Ovary (tissue), 9 donors: ENCODE results near the gene RASGEF1C. TPM values are rescaled to one million over a fixed set of nuclear protein-coding genes. Genes with fewer than 3 reads are reported as not detected.

ENCODE experiments used
- DNase-seq, 5 donors: peaks; one replicate each; pipeline ENCODE4 v3.0.0-alpha.2; 2019 to 2020
- H3K27ac ChIP-seq, 2 donors: fragments of 200-600 bp; one replicate each; pipeline versions ENCODE4 v1.5.1 to v1.8.0; 2019 to 2022
- H3K27me3 ChIP-seq: fragments of 200-600 bp; one replicate; pipeline ENCODE4 v1.8.0; 2022
- H3K36me3 ChIP-seq: fragments of 200-600 bp; sonication (generic); one replicate; pipeline ENCODE4 v1.5.1; 2019
- H3K4me1 ChIP-seq: one replicate; pipeline ENCODE4 v1.8.1; 2013; ENCODE audit warnings: mild to moderate bottlenecking, moderate library complexity; ENCODE audit not compliant: insufficient read depth
- H3K4me3 ChIP-seq: fragments of 200-600 bp; sonication (generic); one replicate; pipeline ENCODE4 v1.5.1; 2017
- H3K9me3 ChIP-seq, 2 donors: fragments of 200-600 bp in 1 of 2; sonication (generic) in 1 of 2; one replicate each; pipeline versions ENCODE4 v1.5.1 to v1.8.1; 2013 to 2019; ENCODE audit warnings: mild to moderate bottlenecking in 1 of 2, moderate library complexity in 1 of 2
- EP300 ChIP-seq: sonication (generic); formaldehyde crosslinking; IDR thresholded peaks from one replicate; pipeline ENCODE4 v1.6.1; 2017; ENCODE audit warnings: antibody characterized with exemption
- POLR2A ChIP-seq: fragments of 450-650 bp; IDR thresholded peaks from one replicate; pipeline ENCODE4 v1.6.1; 2017; ENCODE audit warnings: antibody characterized with exemption, mild to moderate bottlenecking, moderate library complexity
- WGBS, 3 donors: extraction: QIAGEN DNeasy Blood & Tissue Kit in 1 of 3; methylation state at CpG; one replicate each; pipeline versions ENCODE4 v1.1.5 to v1.1.7; 2013 to 2017; 5-methylcytosine and 5-hydroxymethylcytosine counted together
- intact Hi-C, 4 donors: fragments of 100-400 bp; cut with DNase I; formaldehyde crosslinking; loops; one replicate each; pipeline versions ENCODE4 v1.11.0 to v1.15.1; 2022 to 2023
- polyA plus RNA-seq, 2 donors: library from polyadenylated mRNA; stranded (reverse); fragments of 200-250 nt in 1 of 2; fragments of 350-450 nt in 1 of 2; fragmentation: Illumina TruSeq in 1 of 2; extraction: RNeasy Lipid Tissue Mini Kit (QIAGEN cat#74804) in 1 of 2; gene quantifications; one replicate each; pipeline ENCODE4 v1.2.3, GENCODE V29; 2013 to 2014
- total RNA-seq, 7 donors: library from RNA; depleted of rRNA in 2 of 7; stranded (reverse); fragments of >200 nt in 2 of 7; fragmentation: NEBNext Ultra II Directional in 3 of 7; extraction: Animal tissue kit (Norgen Biotek cat#: 25700) in 3 of 7; gene quantifications; one replicate each; pipeline versions ENCODE4 v1.1.0 to v1.2.4, GENCODE V29; 2016 to 2023
- TF ChIP-seq, protein P1 (sequence below), 3 donors: fragments of 450-650 bp in 2 of 3; fragments of 200-600 bp in 1 of 3; IDR thresholded peaks; one replicate each; pipeline versions ENCODE4 v1.5.1 to v1.8.0; 2016 to 2022; ENCODE audit warnings: antibody characterized with exemption in 3 of 3, mild to moderate bottlenecking in 1 of 3
- donor health status: DM: no; HTN: no; CAD: no; lungs with moderate emphysema.
- donor health status: DM: no; HTN: no; CAD: no.
- donor health status: Bipolar disorder and iron deficiency.
- donor health status: DM: yes; HTN: yes; CAD: no.
- donor health status: DM: no; HTN: no; CAD: no.
- donor health status: DM: yes; HTN: yes; CAD: no.

Gene RASGEF1C
- total and polyA plus RNA-seq, 9 donors = 0.13 to 0.97 (median 0.38) TPM; not detected in 2

DNA sequence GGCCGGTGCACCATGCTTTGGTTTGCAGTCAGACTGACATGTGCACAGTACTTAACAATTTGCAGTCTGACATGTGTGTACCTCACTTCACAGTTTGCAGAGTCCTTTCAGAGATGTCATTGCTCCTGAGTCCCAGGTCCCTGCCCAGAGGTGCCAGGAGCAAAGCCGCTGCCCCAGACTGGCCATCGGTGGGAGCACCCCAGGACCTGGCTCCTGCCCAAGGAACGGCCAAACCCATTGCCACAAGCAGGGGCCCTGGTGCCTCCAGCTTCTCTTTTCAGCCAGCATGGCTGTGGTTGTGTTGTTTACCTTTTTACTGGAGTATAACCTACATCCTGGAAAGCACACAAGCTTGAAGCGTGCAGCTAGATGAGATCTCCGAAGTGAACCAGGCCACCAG is 28.6 kb downstream of the RASGEF1C start:
- WGBS, 3 donors = 63 to 72% (median 67%) methylated on average over 6 of the region's 6 CpGs
- intact Hi-C loops = no loop called here
- Histone ChIP-seq H3K4me3 (no peak overlapping the region), H3K27ac (no peak overlapping the region), H3K36me3 (no peaks in the 10 kb centered on the region), H3K27me3 (no peaks in the 10 kb centered on the region), H3K9me3 (no peaks in the 10 kb centered on the region), H3K4me1 (peaks cover 3% of the 10 kb centered on the region)
- no peak for TF ChIP-seq POLR2A
- no peak for TF ChIP-seq EP300
- TF ChIP-seq, protein P1, sequence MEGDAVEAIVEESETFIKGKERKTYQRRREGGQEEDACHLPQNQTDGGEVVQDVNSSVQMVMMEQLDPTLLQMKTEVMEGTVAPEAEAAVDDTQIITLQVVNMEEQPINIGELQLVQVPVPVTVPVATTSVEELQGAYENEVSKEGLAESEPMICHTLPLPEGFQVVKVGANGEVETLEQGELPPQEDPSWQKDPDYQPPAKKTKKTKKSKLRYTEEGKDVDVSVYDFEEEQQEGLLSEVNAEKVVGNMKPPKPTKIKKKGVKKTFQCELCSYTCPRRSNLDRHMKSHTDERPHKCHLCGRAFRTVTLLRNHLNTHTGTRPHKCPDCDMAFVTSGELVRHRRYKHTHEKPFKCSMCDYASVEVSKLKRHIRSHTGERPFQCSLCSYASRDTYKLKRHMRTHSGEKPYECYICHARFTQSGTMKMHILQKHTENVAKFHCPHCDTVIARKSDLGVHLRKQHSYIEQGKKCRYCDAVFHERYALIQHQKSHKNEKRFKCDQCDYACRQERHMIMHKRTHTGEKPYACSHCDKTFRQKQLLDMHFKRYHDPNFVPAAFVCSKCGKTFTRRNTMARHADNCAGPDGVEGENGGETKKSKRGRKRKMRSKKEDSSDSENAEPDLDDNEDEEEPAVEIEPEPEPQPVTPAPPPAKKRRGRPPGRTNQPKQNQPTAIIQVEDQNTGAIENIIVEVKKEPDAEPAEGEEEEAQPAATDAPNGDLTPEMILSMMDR (IDR thresholded peaks at IDR 0.05) = no peak
- no peak for DNase-seq

DNA sequence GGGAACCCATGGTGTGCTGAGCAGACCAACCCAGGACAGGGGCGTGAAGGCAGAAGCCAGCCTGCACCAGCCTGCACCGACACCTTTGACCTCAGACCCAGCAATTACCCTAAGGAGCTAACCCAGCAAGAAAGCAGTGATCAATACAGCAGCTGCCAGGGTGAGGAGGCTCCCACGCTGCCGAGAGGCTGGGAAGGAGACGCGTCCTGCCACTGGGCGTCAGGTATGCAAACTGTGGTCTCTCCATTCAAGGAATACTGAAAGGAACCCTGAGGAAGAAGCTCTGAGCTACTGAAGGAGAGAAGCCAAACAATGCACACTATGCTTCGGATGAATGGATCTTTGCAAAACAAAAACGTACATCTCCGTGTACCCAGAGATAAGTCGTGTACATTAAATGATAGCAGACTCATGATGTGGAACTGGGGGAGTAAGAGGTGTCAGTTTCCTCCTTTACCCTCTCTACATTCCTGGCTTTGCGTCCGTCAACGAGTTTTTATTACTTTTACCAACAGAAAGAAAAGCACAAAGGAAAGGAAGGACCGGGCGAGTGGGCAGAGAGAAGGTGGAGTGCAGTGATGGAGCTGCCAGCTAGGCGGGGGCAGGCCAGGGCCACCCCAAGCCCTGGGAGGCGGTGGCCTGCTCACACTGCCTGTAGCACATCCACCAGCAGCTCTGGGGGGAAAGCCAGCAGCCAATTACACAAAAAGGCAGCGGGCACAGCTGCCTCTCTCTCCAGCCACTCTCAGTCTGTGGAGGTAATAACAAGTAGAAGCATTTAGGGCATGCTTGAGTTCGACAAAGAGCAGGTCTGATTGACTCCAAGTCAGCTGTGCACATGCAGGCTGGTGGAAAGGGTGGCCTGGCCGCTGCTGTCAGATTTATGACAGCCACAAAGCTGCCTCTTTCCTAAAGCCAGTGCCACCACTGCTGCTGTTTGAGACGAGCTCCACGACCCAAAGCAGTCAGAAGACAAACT is 29.3 kb downstream of the RASGEF1C start:
- DNase-seq = no peak
- no peak overlapping the region for H3K27ac ChIP-seq
- no peaks in the 10 kb centered on the region for H3K9me3 ChIP-seq
- peaks cover 3% of the 10 kb centered on the region for H3K4me1 ChIP-seq
- intact Hi-C loops = no loop called here
- 29 to 44% (median 30%) methylated on average over 23 of the region's 23 CpGs for WGBS, 3 donors
- H3K27me3 ChIP-seq = no peaks in the 10 kb centered on the region
- TF ChIP-seq POLR2A = no peak
- TF ChIP-seq, protein P1 (IDR thresholded peaks at IDR 0.05) = no peak
- no peaks in the 10 kb centered on the region for H3K36me3 ChIP-seq
- no peak overlapping the region for H3K4me3 ChIP-seq

DNA sequence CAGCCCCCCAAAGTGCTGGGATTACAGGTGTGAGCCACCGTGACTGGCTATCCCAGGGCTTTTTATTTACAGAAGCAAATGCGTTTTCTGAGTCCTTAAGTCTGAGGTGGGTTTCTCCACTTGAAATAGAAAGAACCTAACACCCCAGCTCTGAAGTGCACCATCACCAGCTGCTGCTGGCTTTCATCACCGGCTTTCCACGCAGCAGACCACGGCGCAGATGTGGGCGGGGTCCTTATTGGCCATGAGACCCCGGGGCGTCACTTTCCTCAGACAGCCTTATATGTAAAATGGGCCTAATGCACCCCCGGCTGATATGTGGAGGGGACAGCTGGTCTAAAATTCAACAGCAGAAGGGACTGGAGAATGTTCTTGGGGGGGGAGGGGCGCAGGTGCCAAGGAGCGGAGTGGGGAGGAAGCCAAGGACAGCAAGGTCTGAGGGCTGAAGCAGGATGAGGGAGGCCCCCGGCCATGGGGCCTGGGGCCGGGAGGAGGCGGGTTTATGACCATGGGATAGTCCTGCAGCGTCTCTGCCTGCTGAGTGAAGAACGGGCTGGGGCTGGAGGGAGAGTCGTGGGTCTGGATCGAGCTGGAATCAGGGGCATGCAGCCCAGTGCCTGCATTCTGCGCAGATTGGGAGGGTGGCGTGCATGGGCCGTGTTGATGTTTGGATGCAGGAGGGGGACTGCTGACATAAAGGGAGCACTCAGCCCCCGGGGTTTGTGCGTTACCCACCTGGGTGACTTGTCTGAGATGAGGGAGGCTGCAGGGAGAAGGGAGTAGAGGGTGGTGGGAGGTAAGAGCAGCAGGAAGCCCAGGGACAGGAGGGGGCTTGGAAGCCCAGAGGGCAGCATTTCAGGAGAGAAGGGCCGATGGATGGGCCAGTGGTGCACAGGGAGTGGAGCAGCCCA is 30.2 kb downstream of the RASGEF1C start:
- Histone ChIP-seq H3K9me3 (no peaks in the 10 kb centered on the region), H3K36me3 (no peaks in the 10 kb centered on the region), H3K27me3 (no peaks in the 10 kb centered on the region), H3K4me1 (peaks cover 3% of the 10 kb centered on the region), H3K27ac (no peak overlapping the region), H3K4me3 (no peak overlapping the region)
- WGBS, 3 donors = 58 to 69% (median 62%) methylated on average over 25 of the region's 25 CpGs
- no peak for DNase-seq
- TF ChIP-seq POLR2A (no peak), EP300 (no peak)
- TF ChIP-seq, protein P1 (IDR thresholded peaks at IDR 0.05) = no peak
- intact Hi-C loops = no loop called here

DNA sequence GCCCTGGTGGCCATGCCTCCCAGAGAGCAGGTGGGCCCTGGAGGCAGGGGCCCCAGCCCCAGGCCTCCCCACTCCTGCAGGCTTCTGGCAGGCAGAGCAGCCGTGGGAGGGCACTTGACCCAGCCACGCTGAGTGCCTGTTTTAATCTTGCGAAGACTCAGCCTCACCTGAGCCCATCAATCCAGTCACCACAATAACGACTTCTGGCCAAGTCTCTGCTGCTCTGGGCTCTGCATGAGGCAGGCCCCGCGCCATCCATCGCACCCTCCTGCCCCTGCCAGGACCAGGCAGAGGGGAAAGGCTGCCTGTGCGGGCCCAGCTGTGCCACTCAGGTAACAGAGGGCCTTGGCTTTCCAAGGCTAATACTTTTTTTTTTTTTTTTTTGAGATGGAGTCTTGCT is 32.8 kb downstream of the RASGEF1C start:
- Histone ChIP-seq H3K27ac (no peak overlapping the region), H3K4me3 (no peak overlapping the region), H3K9me3 (no peaks in the 10 kb centered on the region), H3K27me3 (no peaks in the 10 kb centered on the region), H3K4me1 (peaks cover 3% of the 10 kb centered on the region), H3K36me3 (no peaks in the 10 kb centered on the region)
- no peak for TF ChIP-seq EP300
- no peak for TF ChIP-seq POLR2A
- TF ChIP-seq, protein P1 (IDR thresholded peaks at IDR 0.05) = no peak
- intact Hi-C loops = no loop called here
- WGBS, 3 donors = 92 to 96% (median 93%) methylated on average over 8 of the region's 8 CpGs
- no peak for DNase-seq
